HepG2 (cell line): ENCODE measurements around the gene SNRNP27. TPM values are rescaled to one million over a fixed set of nuclear protein-coding genes. Genes with fewer than 3 reads are reported as not detected.
A peak's percentile ranks its signal among the peaks of the same experiment; 100 is the strongest.

Experiments used
- ASH2L ChIP-seq: fragments of 300-600, 200-600 bp; sonication (generic); IDR thresholded peaks from 2 replicates; pipeline ENCODE4 v1.7.0; 2017; ENCODE audit warnings: low read depth, mild to moderate bottlenecking, moderate library complexity, mixed read lengths, low read length; ENCODE audit not compliant: insufficient read length
- ATF2 ChIP-seq: sonication (generic); formaldehyde crosslinking; IDR thresholded peaks from 2 replicates; pipeline ENCODE4 v1.4.0; 2020; ENCODE audit warnings: missing genetic modification reagents
- GATAD2A ChIP-seq: IDR thresholded peaks from 2 replicates; pipeline ENCODE4 v1.6.1; 2016
- HHEX ChIP-seq: IDR thresholded peaks from 2 replicates; pipeline ENCODE4 v1.6.1; 2016; ENCODE audit warnings: control low read depth
- MAFF ChIP-seq: IDR thresholded peaks from 2 replicates; pipeline ENCODE4 v1.6.1; 2011; ENCODE audit warnings: low read depth, low read length, improper control_type of control experiment
- NCOR1 ChIP-seq: fragments of 200-600 bp; sonication (generic); IDR thresholded peaks from 2 replicates; pipeline ENCODE4 v1.7.0; 2017; ENCODE audit warnings: antibody characterized with exemption, low read length, borderline replicate concordance
- PPARG ChIP-seq: conservative IDR thresholded peaks from 2 replicates; pipeline ENCODE4 v1.6.1; 2016; ENCODE audit warnings: missing biosample characterization, missing genetic modification reagents
- RBM22 ChIP-seq: fragments of 200-400 bp; formaldehyde crosslinking; optimal IDR thresholded peaks from 2 replicates; pipeline ENCODE3; 2017; ENCODE audit warnings: mild to moderate bottlenecking, low read length, moderate library complexity
- TEAD2 ChIP-seq: sonication (generic); formaldehyde crosslinking; IDR thresholded peaks from 2 replicates; pipeline ENCODE4 v1.9.0; 2021; ENCODE audit warnings: missing genetic modification reagents
- YY1 ChIP-seq: IDR thresholded peaks from 2 replicates; pipeline ENCODE4 v1.6.1; 2011; ENCODE audit warnings: low read length, low read depth, moderate library complexity, mild to moderate bottlenecking; ENCODE audit not compliant: insufficient read depth, insufficient replicate concordance
- ZNF331 ChIP-seq: sonication (generic); formaldehyde crosslinking; IDR thresholded peaks from 2 replicates; pipeline ENCODE4 v1.4.0; 2020; ENCODE audit warnings: missing genetic modification reagents
- ZNF431 ChIP-seq: sonication (generic); formaldehyde crosslinking; IDR thresholded peaks from 2 replicates; pipeline ENCODE4 v1.9.0; 2022; ENCODE audit warnings: missing genetic modification reagents, low read depth, mild to moderate bottlenecking, borderline replicate concordance
- ZNF605 ChIP-seq: sonication (generic); formaldehyde crosslinking; IDR thresholded peaks from 2 replicates; pipeline ENCODE4 v1.8.0; 2022; ENCODE audit warnings: mild to moderate bottlenecking, missing genetic modification reagents
- polyA plus RNA-seq, 8 experiments: library from polyadenylated mRNA; depleted of rRNA in 3 of 8; stranded (reverse) in 7 of 8; unstranded in 1 of 8; fragments of >200 nt; fragmentation: Illumina TruSeq in 4 of 8; extraction: Trizol in 4 of 8; gene quantifications; 2 replicates each; pipeline versions ENCODE4 v1.2.1 to v1.2.3, GENCODE V29; 2011 to 2016; ENCODE audit warnings: low read depth in 4 of 8, missing spikeins in 1 of 8, mixed read lengths in 1 of 8; ENCODE audit not compliant: insufficient read depth in 1 of 8
- total RNA-seq, 5 experiments: library from RNA; depleted of rRNA; stranded (reverse); fragments of >200 nt; fragmentation: Illumina TruSeq; extraction: Trizol; gene quantifications; 2 replicates each; pipeline ENCODE4 v1.2.3, GENCODE V29; 2016; ENCODE audit warnings: low read depth in 1 of 5
- TF ChIP-seq, protein P1 (sequence below): conservative IDR thresholded peaks from 2 replicates; pipeline ENCODE4 v1.6.1; 2018; ENCODE audit warnings: missing genetic modification reagents
- TF ChIP-seq, protein P2 (sequence below): sonication (generic); formaldehyde crosslinking; IDR thresholded peaks from 2 replicates; pipeline ENCODE4 v1.8.0; 2022; ENCODE audit warnings: missing genetic modification reagents, mild to moderate bottlenecking, inconsistent platforms, borderline replicate concordance
- TF ChIP-seq, protein P3 (sequence below): sonication (generic); formaldehyde crosslinking; conservative IDR thresholded peaks from 2 replicates; pipeline ENCODE4 v1.4.0; 2020; ENCODE audit warnings: missing genetic modification reagents
- TF ChIP-seq, protein P4 (sequence below): sonication (generic); formaldehyde crosslinking; IDR thresholded peaks from 2 replicates; pipeline ENCODE4 v1.4.0; 2020; ENCODE audit warnings: missing genetic modification reagents, mild to moderate bottlenecking, borderline replicate concordance

Gene SNRNP27
- total and polyA plus RNA-seq, 2 of the 13 experiments (the other 11 are each of a cell fraction or from before 2014, with no cell fraction given) = 49.8 to 54.6 TPM

DNA sequence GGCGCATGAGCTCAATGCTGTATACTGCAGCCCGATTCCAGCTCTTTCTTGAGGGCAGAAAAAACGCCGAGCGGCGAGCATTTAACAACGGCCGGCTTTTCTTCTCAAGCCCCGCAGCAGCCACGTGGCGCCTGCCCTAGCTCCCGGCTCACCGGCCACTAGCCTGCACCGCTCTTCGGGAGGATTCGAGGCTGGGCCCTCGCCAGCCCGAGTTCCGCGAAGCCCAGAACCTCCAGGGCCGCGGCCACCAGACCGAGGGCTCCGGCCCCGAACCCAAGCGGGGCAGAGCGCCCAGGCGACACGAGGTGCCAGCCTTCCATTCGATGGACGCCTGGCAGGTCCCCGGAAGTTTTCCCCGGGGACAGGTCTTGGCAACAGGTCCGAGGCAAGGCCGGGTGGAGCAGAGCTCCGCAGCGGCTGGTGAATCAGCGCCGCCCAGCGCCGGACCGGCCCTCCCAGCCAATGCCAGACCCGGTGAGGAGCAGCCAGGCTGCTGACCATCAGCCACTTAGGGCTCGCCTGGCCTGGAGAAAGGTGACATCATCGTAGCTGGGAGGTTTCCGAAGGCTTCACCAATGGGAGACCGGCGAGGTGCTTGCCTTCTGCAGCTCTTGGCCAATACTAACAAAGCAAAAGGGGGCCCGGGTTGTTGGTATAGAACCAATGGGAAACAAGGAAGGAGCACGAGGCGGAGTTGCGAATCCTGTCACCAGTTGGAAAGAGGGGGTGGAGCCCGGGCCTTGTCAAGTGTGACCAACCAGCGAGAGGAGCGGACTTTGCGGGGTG, 20.6 kb downstream of the SNRNP27 start (continued):
- TF ChIP-seq MAFF = no peak
- peak; percentile 94 for TF ChIP-seq ZNF605
- TF ChIP-seq NCOR1 = no peak; the same call in 1 of the 2 replicates
- TF ChIP-seq, protein P1, sequence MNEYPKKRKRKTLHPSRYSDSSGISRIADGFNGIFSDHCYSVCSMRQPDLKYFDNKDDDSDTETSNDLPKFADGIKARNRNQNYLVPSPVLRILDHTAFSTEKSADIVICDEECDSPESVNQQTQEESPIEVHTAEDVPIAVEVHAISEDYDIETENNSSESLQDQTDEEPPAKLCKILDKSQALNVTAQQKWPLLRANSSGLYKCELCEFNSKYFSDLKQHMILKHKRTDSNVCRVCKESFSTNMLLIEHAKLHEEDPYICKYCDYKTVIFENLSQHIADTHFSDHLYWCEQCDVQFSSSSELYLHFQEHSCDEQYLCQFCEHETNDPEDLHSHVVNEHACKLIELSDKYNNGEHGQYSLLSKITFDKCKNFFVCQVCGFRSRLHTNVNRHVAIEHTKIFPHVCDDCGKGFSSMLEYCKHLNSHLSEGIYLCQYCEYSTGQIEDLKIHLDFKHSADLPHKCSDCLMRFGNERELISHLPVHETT (CRISPR knock-in tag) = peak; percentile 84
- TF ChIP-seq, protein P2, sequence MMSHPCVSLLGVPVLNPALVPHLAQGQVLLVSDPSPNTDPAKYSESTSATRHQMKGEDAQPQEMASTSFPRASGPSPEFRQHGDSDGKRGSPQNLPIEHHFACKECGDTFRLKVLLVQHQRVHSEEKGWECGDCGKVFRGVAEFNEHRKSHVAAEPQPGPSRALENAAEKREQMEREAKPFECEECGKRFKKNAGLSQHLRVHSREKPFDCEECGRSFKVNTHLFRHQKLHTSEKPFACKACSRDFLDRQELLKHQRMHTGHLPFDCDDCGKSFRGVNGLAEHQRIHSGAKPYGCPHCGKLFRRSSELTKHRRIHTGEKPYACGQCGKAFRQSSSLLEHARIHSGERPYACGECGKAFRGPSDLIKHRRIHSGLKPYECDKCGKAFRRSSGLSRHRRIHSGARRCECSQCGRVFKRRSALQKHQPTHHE (CRISPR knock-in tag) = peak; percentile 11; the same call in 1 of the 2 replicates
- peak; percentile 99 for TF ChIP-seq ATF2 (CRISPR knock-in tag)
- peak; percentile 95 for TF ChIP-seq ZNF331
- peak; percentile 54 for TF ChIP-seq RBM22
- TF ChIP-seq TEAD2 (CRISPR knock-in tag) = no peak; the same call in 1 of the 2 replicates
- TF ChIP-seq ZNF431 (CRISPR knock-in tag) = peak; percentile 51; the same call in 1 of the 2 replicates
- peak; percentile 60; the same call in 1 of the 2 replicates for TF ChIP-seq GATAD2A
- no peak for TF ChIP-seq HHEX (CRISPR knock-in tag)
- TF ChIP-seq PPARG (CRISPR knock-in tag) = peak; percentile 72
- peak; percentile 76 for TF ChIP-seq YY1
- TF ChIP-seq ASH2L = peak; percentile 84
- TF ChIP-seq, protein P3, sequence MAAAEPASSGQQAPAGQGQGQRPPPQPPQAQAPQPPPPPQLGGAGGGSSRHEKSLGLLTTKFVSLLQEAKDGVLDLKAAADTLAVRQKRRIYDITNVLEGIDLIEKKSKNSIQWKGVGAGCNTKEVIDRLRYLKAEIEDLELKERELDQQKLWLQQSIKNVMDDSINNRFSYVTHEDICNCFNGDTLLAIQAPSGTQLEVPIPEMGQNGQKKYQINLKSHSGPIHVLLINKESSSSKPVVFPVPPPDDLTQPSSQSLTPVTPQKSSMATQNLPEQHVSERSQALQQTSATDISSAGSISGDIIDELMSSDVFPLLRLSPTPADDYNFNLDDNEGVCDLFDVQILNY (CRISPR knock-in tag) = no peak
- TF ChIP-seq, protein P4, sequence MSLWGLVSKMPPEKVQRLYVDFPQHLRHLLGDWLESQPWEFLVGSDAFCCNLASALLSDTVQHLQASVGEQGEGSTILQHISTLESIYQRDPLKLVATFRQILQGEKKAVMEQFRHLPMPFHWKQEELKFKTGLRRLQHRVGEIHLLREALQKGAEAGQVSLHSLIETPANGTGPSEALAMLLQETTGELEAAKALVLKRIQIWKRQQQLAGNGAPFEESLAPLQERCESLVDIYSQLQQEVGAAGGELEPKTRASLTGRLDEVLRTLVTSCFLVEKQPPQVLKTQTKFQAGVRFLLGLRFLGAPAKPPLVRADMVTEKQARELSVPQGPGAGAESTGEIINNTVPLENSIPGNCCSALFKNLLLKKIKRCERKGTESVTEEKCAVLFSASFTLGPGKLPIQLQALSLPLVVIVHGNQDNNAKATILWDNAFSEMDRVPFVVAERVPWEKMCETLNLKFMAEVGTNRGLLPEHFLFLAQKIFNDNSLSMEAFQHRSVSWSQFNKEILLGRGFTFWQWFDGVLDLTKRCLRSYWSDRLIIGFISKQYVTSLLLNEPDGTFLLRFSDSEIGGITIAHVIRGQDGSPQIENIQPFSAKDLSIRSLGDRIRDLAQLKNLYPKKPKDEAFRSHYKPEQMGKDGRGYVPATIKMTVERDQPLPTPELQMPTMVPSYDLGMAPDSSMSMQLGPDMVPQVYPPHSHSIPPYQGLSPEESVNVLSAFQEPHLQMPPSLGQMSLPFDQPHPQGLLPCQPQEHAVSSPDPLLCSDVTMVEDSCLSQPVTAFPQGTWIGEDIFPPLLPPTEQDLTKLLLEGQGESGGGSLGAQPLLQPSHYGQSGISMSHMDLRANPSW (CRISPR knock-in tag) = no peak; the same call in 1 of the 2 replicates
